Endothelial cell of umbilical vein (primary cell): ENCODE data around the gene MASTL.

ENCODE experiments used
- EZH2 ChIP-seq: IDR thresholded peaks from 2 replicates; pipeline ENCODE4 v1.6.1; 2012; ENCODE audit warnings: borderline replicate concordance, low read depth, mild to moderate bottlenecking, moderate library complexity, low read length, inconsistent platforms; ENCODE audit not compliant: severe bottlenecking
- FOS ChIP-seq: IDR thresholded peaks from 2 replicates; pipeline ENCODE4 v1.6.1; 2011; ENCODE audit warnings: mild to moderate bottlenecking, low read length, moderate library complexity, borderline replicate concordance; ENCODE audit not compliant: insufficient read depth
- JUN ChIP-seq: IDR thresholded peaks from 2 replicates; pipeline ENCODE4 v1.6.1; 2011; ENCODE audit warnings: borderline replicate concordance, low read depth; ENCODE audit not compliant: insufficient read length, insufficient read depth
- POLR2A ChIP-seq: IDR thresholded peaks from 2 replicates; pipeline ENCODE4 v1.6.1; 2012; ENCODE audit warnings: low read depth, mild to moderate bottlenecking, control low read depth, low read length
- POLR2AphosphoS5 ChIP-seq: IDR thresholded peaks from 2 replicates; pipeline ENCODE4 v1.6.1; 2012; ENCODE audit warnings: low read depth, mild to moderate bottlenecking, control low read depth, low read length, moderate library complexity; ENCODE audit not compliant: insufficient read depth
- TF ChIP-seq, protein P1 (sequence below), 2 donors: IDR thresholded peaks; 1 replicate in 1 of 2; 2 replicates in 1 of 2; pipeline ENCODE4 v1.5.1; 2011; ENCODE audit warnings: low read length in 2 of 2, mild to moderate bottlenecking in 2 of 2, moderate library complexity in 2 of 2, control low read depth in 1 of 2, inconsistent platforms in 1 of 2, low read depth in 1 of 2; ENCODE audit not compliant: insufficient read depth in 1 of 2; ENCODE audit errors: extremely low read depth in 1 of 2
- TF ChIP-seq, protein P2 (sequence below): IDR thresholded peaks from 2 replicates; pipeline ENCODE4 v1.6.1; 2011; ENCODE audit not compliant: insufficient read depth, insufficient read length

DNA sequence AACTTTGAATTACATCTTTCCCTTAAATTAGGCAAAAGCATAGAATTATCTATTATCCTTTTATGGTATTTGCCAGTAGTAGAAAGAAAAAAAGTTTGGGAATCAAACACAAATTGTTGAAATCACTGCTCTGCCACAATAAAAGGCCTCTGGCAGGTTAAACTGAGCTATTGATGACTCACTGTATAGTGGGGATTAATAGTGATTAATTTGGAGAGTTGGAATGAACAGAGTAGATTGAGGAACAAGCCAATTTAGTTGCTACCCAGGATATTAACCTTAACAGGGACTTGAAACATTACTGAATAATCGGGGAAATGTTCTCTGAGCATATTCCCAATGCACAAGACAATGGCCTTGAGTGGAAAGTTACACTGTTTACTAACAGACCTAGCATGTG lies 33.1 kb downstream of the MASTL start:
- TF ChIP-seq, protein P1, sequence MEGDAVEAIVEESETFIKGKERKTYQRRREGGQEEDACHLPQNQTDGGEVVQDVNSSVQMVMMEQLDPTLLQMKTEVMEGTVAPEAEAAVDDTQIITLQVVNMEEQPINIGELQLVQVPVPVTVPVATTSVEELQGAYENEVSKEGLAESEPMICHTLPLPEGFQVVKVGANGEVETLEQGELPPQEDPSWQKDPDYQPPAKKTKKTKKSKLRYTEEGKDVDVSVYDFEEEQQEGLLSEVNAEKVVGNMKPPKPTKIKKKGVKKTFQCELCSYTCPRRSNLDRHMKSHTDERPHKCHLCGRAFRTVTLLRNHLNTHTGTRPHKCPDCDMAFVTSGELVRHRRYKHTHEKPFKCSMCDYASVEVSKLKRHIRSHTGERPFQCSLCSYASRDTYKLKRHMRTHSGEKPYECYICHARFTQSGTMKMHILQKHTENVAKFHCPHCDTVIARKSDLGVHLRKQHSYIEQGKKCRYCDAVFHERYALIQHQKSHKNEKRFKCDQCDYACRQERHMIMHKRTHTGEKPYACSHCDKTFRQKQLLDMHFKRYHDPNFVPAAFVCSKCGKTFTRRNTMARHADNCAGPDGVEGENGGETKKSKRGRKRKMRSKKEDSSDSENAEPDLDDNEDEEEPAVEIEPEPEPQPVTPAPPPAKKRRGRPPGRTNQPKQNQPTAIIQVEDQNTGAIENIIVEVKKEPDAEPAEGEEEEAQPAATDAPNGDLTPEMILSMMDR (IDR thresholded peaks at IDR 0.05; ENCODE audit: extremely low read depth in 1 of 2, insufficient read depth in 1 of 2, low read depth in 1 of 2, low read length in 2 of 2): no peak
- no peak for TF ChIP-seq EZH2
- TF ChIP-seq, protein P2, sequence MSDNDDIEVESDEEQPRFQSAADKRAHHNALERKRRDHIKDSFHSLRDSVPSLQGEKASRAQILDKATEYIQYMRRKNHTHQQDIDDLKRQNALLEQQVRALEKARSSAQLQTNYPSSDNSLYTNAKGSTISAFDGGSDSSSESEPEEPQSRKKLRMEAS: no peak
- no peak for TF ChIP-seq JUN
- TF ChIP-seq POLR2AphosphoS5: no peak
- TF ChIP-seq POLR2A: no peak
- no peak for TF ChIP-seq FOS
